PFSK-1 (cell line): ENCODE measurements around the gene FBXO47.

Source experiments
- FOXP2 ChIP-seq: optimal IDR thresholded peaks from 2 replicates; pipeline ENCODE3; 2011; ENCODE audit warnings: borderline replicate concordance, control low read depth, inconsistent platforms; ENCODE audit not compliant: insufficient read depth; ENCODE audit errors: extremely low read length, extremely low read depth
- POLR2AphosphoS5 ChIP-seq: IDR thresholded peaks from 2 replicates; pipeline ENCODE4 v1.6.1; 2012; ENCODE audit warnings: low read depth, mild to moderate bottlenecking, control low read depth, low read length, moderate library complexity
- REST ChIP-seq, 2 experiments: IDR thresholded peaks; 2 replicates each; pipeline versions ENCODE4 v1.6.1 to v1.8.0; 2011 to 2012; ENCODE audit warnings: low read depth in 2 of 2, low read length in 2 of 2, control low read depth in 1 of 2, inconsistent platforms in 1 of 2, mild to moderate bottlenecking in 1 of 2, moderate library complexity in 1 of 2; ENCODE audit not compliant: insufficient read depth in 1 of 2
- SIN3A ChIP-seq: IDR thresholded peaks from 2 replicates; pipeline ENCODE4 v1.6.1; 2012; ENCODE audit warnings: mild to moderate bottlenecking, low read length, moderate library complexity, borderline replicate concordance; ENCODE audit not compliant: insufficient read depth
- TAF1 ChIP-seq: IDR thresholded peaks from 2 replicates; pipeline ENCODE4 v1.6.1; 2012; ENCODE audit warnings: low read length, control low read depth, borderline replicate concordance; ENCODE audit not compliant: insufficient read depth

- TF ChIP-seq SIN3A (no peak), POLR2AphosphoS5 (no peak), TAF1 (no peak), REST (IDR thresholded peaks at IDR 0.05; ENCODE audit: insufficient read depth in 1 of 2, low read depth in 2 of 2, low read length in 2 of 2) (no peak), FOXP2 (no peak)
Measured at GRCh38 chr17:38984666-38985065, 17.5 kb upstream of the FBXO47 start.
